ENCODE measurements around the gene SRXN1.

SRXN1 gene

GRCh38 chr20:688809-689212 is 35.8 kb upstream of the SRXN1 start:
- H3K4me3 ChIP-seq (ENCODE audit: low read length), result no peak overlapping the region
- H3K4me1 ChIP-seq (ENCODE audit: control insufficient read depth, insufficient read depth, low read length), result no peaks in the 10 kb centered on the region
- peaks cover 6% of the 10 kb centered on the region for H3K27me3 ChIP-seq (ENCODE audit: control insufficient read depth, insufficient read depth, low read length)
- H3K36me3 ChIP-seq (ENCODE audit: control insufficient read depth, insufficient read depth, low read length), result no peaks in the 10 kb centered on the region
- no peak overlapping the region for H3K9ac ChIP-seq (ENCODE audit: low read length)
- H3K9me3 ChIP-seq (ENCODE audit: control insufficient read depth, low read length), result no peaks in the 10 kb centered on the region

- H3K9ac ChIP-seq (ENCODE audit: low read length), result no peak overlapping the region
- H3K4me3 ChIP-seq (ENCODE audit: low read length), result no peak overlapping the region
- H3K36me3 ChIP-seq (ENCODE audit: control insufficient read depth, insufficient read depth, low read length), result no peaks in the 10 kb centered on the region
- peaks cover 6% of the 10 kb centered on the region for H3K27me3 ChIP-seq (ENCODE audit: control insufficient read depth, insufficient read depth, low read length)
- no peaks in the 10 kb centered on the region for H3K9me3 ChIP-seq (ENCODE audit: control insufficient read depth, low read length)
- H3K4me1 ChIP-seq (ENCODE audit: control insufficient read depth, insufficient read depth, low read length), result no peaks in the 10 kb centered on the region
Observed at GRCh38 chr20:687468-688203, 34.6 kb upstream of the SRXN1 start.

- Histone ChIP-seq H3K27me3 (ENCODE audit: control insufficient read depth, insufficient read depth, low read length) (peaks cover 11% of the 10 kb centered on the region), H3K4me3 (ENCODE audit: low read length) (no peak overlapping the region), H3K36me3 (ENCODE audit: control insufficient read depth, insufficient read depth, low read length) (no peaks in the 10 kb centered on the region), H3K9me3 (ENCODE audit: control insufficient read depth, low read length) (no peaks in the 10 kb centered on the region), H3K4me1 (ENCODE audit: control insufficient read depth, insufficient read depth, low read length) (no peaks in the 10 kb centered on the region), H3K9ac (ENCODE audit: low read length) (no peak overlapping the region)
Observed at GRCh38 chr20:684676-685319, 31.8 kb upstream of the SRXN1 start.

- Histone ChIP-seq H3K9me3 (ENCODE audit: control insufficient read depth, low read length) (no peaks in the 10 kb centered on the region), H3K9ac (ENCODE audit: low read length) (no peak overlapping the region), H3K36me3 (ENCODE audit: control insufficient read depth, insufficient read depth, low read length) (no peaks in the 10 kb centered on the region), H3K4me1 (ENCODE audit: control insufficient read depth, insufficient read depth, low read length) (no peaks in the 10 kb centered on the region), H3K4me3 (ENCODE audit: low read length) (no peak overlapping the region), H3K27me3 (ENCODE audit: control insufficient read depth, insufficient read depth, low read length) (peaks cover 32% of the 10 kb centered on the region)
Observed at GRCh38 chr20:682123-682522, 29.1 kb upstream of the SRXN1 start.

- no peak overlapping the region for H3K9ac ChIP-seq (ENCODE audit: low read length)
- peaks cover 10% of the 10 kb centered on the region for H3K4me1 ChIP-seq (ENCODE audit: control insufficient read depth, insufficient read depth, low read length)
- no peaks in the 10 kb centered on the region for H3K36me3 ChIP-seq (ENCODE audit: control insufficient read depth, insufficient read depth, low read length)
- peaks cover 46% of the 10 kb centered on the region for H3K27me3 ChIP-seq (ENCODE audit: control insufficient read depth, insufficient read depth, low read length)
- H3K9me3 ChIP-seq (ENCODE audit: control insufficient read depth, low read length), result no peaks in the 10 kb centered on the region
- no peak overlapping the region for H3K4me3 ChIP-seq (ENCODE audit: low read length)
Observed at GRCh38 chr20:680638-681187, 27.7 kb upstream of the SRXN1 start.

GRCh38 chr20:677957-678356 is 25.0 kb upstream of the SRXN1 start:
- Histone ChIP-seq H3K4me3 (ENCODE audit: low read length) (no peak overlapping the region), H3K4me1 (ENCODE audit: control insufficient read depth, insufficient read depth, low read length) (peaks cover 10% of the 10 kb centered on the region), H3K9me3 (ENCODE audit: control insufficient read depth, low read length) (no peaks in the 10 kb centered on the region), H3K36me3 (ENCODE audit: control insufficient read depth, insufficient read depth, low read length) (no peaks in the 10 kb centered on the region), H3K9ac (ENCODE audit: low read length) (no peak overlapping the region), H3K27me3 (ENCODE audit: control insufficient read depth, insufficient read depth, low read length) (peaks cover 65% of the 10 kb centered on the region)

DNA sequence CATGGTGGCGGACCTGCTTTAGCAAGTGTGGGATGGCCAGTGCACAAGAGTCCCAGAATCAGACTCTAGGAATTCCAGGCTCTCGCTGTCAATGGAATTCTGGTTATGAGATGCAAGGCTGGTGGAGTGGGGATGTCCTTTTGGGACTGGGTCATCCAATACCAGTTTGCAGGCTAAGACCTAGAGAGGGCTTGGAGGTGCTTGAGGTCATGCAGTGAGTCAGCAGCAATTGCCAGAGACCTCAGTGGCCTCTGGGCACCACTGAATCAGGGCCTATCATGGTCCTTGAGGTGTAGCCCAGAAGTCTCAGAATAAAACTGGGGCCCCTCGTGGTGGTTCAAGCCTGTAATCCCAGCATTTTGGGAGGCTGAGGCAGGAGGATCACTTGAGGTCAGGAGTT is 24.0 kb upstream of the SRXN1 start:
- Histone ChIP-seq H3K4me3 (ENCODE audit: low read length) (no peak overlapping the region), H3K27me3 (ENCODE audit: control insufficient read depth, insufficient read depth, low read length) (peaks cover 72% of the 10 kb centered on the region), H3K9me3 (ENCODE audit: control insufficient read depth, low read length) (no peaks in the 10 kb centered on the region), H3K36me3 (ENCODE audit: control insufficient read depth, insufficient read depth, low read length) (no peaks in the 10 kb centered on the region), H3K9ac (ENCODE audit: low read length) (no peak overlapping the region), H3K4me1 (ENCODE audit: control insufficient read depth, insufficient read depth, low read length) (peaks cover 13% of the 10 kb centered on the region)

DNA sequence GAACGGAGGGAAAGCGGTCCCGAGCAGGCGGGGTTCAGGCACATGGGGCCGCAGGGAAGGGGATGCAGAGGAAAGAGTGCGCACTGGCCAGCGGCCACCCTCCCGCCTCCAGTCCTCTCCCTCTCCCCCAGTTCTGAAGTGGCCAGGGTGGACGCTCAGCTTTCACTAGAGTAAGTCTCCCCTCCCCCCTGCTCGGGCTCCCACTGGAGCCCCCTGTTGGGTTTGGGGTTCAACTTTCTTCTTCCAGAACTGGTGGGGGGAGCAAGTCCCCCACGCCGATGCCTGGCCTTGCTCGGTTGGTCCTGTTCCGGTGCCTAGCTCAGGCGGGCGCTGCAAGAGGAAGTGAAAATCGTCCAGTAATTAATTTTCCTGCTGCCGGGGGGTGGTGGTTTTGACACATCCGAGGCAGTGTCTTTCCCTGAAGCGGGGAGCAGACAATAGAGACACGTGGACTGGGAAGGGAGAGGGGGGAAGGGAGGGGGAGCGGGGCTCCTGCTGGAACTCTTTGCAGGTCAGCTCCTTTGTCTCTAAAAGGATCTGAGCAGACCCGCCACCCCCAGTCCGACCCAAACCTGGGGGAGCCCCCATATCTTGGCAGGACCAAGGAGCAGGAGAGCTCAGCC is 23.4 kb upstream of the SRXN1 start:
- H3K27me3 ChIP-seq (ENCODE audit: control insufficient read depth, insufficient read depth, low read length), result peaks cover 74% of the 10 kb centered on the region
- H3K4me3 ChIP-seq (ENCODE audit: low read length), result no peak overlapping the region
- H3K4me1 ChIP-seq (ENCODE audit: control insufficient read depth, insufficient read depth, low read length), result peaks cover 17% of the 10 kb centered on the region
- no peak overlapping the region for H3K9ac ChIP-seq (ENCODE audit: low read length)
- H3K9me3 ChIP-seq (ENCODE audit: control insufficient read depth, low read length), result no peaks in the 10 kb centered on the region
- no peaks in the 10 kb centered on the region for H3K36me3 ChIP-seq (ENCODE audit: control insufficient read depth, insufficient read depth, low read length)

DNA sequence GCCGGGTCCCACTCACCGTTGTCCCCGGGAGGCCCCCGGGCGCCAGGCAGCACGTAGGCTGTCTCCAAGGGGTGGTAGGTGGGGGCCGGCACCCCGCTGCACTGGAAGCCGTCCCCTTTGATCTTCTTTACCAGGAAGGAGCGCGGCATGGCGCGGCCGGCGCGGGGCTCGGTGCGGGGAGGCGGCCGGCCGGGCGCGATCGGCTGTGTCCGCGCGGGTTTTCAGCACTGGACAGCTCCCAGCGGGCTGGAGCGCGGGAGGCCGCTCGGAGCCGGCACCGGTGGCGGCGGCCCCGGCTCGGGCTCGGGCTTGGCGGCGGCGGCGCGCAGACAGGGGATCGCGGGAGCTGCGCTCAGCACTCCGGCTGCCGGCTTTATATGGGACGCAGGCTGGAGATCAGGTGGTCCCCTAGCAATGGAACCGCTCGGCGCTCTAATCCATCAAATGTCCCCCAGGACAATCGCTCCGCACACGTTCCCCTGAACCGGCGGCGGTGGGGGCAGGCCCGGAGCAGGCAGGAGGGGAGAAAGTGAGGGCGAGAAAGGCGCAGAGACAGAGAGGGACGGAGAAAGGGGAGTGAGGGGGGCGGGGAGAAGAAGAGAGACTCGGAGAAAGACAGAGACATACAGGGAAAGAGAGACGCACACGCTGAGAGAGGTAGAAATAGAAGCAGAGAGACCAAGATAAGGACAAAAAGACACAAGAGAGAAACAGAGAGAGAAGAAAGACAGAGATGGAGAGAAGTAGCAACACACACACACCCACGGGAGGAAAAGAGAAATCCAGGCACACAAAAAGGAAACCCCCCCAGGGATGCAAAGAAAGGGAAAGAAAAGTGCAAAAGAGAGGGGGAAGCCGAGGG is 22.7 kb upstream of the SRXN1 start, which contains the start of gene SCRT2:
Gene SCRT2, minus strand, starts transcription at position 350 of the 862 bp plus-strand sequence. Its CDS starts 201 bp downstream, at position 149.
- H3K9me3 ChIP-seq (ENCODE audit: control insufficient read depth, low read length), result no peaks in the 10 kb centered on the region
- peaks cover 74% of the 10 kb centered on the region for H3K27me3 ChIP-seq (ENCODE audit: control insufficient read depth, insufficient read depth, low read length)
- peaks cover 21% of the 10 kb centered on the region for H3K4me1 ChIP-seq (ENCODE audit: control insufficient read depth, insufficient read depth, low read length)
- H3K36me3 ChIP-seq (ENCODE audit: control insufficient read depth, insufficient read depth, low read length), result no peaks in the 10 kb centered on the region
- no peak within 1 kb of the TSS for H3K9ac ChIP-seq (ENCODE audit: low read length)
- H3K4me3 ChIP-seq (ENCODE audit: low read length), result no peak within 1 kb of the TSS

DNA sequence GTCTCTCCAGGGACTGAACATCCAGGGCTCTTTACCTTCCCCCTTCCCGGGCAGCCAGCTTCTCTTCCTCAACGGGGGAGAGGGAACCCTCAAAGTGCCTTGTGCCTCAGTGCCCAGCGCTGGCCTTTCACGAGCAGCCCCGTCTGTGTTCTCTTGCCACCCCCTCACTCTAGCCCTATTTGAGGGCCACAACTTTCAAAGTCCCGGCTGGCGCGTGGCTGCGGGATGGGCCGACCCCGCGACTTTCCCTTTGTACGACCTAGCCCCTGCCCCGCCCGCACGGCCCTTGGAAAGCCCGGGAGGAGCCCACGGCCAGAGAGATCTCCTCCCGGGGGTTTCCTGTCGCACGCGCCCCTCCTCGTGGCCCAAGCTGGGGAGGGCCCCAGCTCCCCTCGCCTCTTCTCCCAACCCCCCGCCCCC is 22.0 kb upstream of the SRXN1 start:
- Histone ChIP-seq H3K4me3 (ENCODE audit: low read length) (no peak overlapping the region), H3K27me3 (ENCODE audit: control insufficient read depth, insufficient read depth, low read length) (peaks cover 76% of the 10 kb centered on the region), H3K36me3 (ENCODE audit: control insufficient read depth, insufficient read depth, low read length) (no peaks in the 10 kb centered on the region), H3K9me3 (ENCODE audit: control insufficient read depth, low read length) (no peaks in the 10 kb centered on the region), H3K4me1 (ENCODE audit: control insufficient read depth, insufficient read depth, low read length) (peaks cover 21% of the 10 kb centered on the region), H3K9ac (ENCODE audit: low read length) (no peak overlapping the region)

DNA sequence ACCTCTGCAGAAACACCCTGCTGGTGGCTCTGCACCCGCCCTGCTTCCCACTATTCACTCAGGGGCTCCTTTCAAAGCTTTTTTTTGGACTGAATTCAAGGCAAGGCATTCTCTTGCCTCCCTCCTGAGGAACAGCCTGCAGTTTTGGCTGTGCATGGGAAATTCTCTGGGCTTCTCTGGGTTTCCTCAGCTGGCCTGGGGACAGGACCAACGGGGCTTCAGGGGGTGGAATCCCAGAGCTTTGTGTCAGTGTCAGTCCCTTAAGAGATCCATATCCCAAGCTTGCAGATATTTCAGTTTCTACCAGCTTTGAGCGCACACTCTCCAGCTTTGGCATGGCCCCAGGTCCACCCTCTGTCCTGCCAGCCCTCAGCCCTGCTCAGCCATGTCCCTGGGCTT is 20.6 kb upstream of the SRXN1 start:
- H3K9me3 ChIP-seq (ENCODE audit: control insufficient read depth, low read length), result no peaks in the 10 kb centered on the region
- no peak overlapping the region for H3K4me3 ChIP-seq (ENCODE audit: low read length)
- peaks cover 65% of the 10 kb centered on the region for H3K27me3 ChIP-seq (ENCODE audit: control insufficient read depth, insufficient read depth, low read length)
- peaks cover 21% of the 10 kb centered on the region for H3K4me1 ChIP-seq (ENCODE audit: control insufficient read depth, insufficient read depth, low read length)
- H3K36me3 ChIP-seq (ENCODE audit: control insufficient read depth, insufficient read depth, low read length), result no peaks in the 10 kb centered on the region
- no peak overlapping the region for H3K9ac ChIP-seq (ENCODE audit: low read length)

All from mucosa of stomach (tissue), 1 donor.